ENCODE results near the gene KCNMB1.

- TF ChIP-seq, protein P1, sequence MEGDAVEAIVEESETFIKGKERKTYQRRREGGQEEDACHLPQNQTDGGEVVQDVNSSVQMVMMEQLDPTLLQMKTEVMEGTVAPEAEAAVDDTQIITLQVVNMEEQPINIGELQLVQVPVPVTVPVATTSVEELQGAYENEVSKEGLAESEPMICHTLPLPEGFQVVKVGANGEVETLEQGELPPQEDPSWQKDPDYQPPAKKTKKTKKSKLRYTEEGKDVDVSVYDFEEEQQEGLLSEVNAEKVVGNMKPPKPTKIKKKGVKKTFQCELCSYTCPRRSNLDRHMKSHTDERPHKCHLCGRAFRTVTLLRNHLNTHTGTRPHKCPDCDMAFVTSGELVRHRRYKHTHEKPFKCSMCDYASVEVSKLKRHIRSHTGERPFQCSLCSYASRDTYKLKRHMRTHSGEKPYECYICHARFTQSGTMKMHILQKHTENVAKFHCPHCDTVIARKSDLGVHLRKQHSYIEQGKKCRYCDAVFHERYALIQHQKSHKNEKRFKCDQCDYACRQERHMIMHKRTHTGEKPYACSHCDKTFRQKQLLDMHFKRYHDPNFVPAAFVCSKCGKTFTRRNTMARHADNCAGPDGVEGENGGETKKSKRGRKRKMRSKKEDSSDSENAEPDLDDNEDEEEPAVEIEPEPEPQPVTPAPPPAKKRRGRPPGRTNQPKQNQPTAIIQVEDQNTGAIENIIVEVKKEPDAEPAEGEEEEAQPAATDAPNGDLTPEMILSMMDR (IDR thresholded peaks at IDR 0.05): no peak
- TF ChIP-seq EZH2 (IDR thresholded peaks at IDR 0.05): no peak
- no peak for TF ChIP-seq EZH2phosphoT487 (IDR thresholded peaks at IDR 0.05)
These were observed 1.3 kb upstream of the KCNMB1 start for GRCh38 chr5:170390472-170390871.

Data from neural progenitor cell (in vitro differentiated cells).